Spleen (tissue), 11 donors: Measurements from ENCODE around the gene NPLOC4. TPM values are rescaled to one million over a fixed set of nuclear protein-coding genes. Genes with fewer than 3 reads are reported as not detected.

Experiments
- DNase-seq: peaks from one replicate; pipeline ENCODE4 v3.0.0-alpha.2; 2020
- H3K27ac ChIP-seq, 8 donors: fragments of 200-600 bp; sonication (generic) in 7 of 8; 1 replicate in 4 of 8; 2 replicates in 4 of 8; pipeline versions ENCODE4 v1.5.0 to v1.8.0; 2016 to 2021; ENCODE audit warnings: inconsistent platforms in 4 of 8, mild to moderate bottlenecking in 4 of 8, moderate library complexity in 1 of 8
- H3K27me3 ChIP-seq, 7 donors: fragments of 200-600 bp; sonication (generic) in 6 of 7; replicated peaks in 1 of 7; 1 replicate in 4 of 7; 2 replicates in 3 of 7; pipeline versions ENCODE4 v1.5.0 to v1.8.0; 2016 to 2021; ENCODE audit warnings: inconsistent platforms in 3 of 7, mild to moderate bottlenecking in 1 of 7
- H3K36me3 ChIP-seq, 6 donors: fragments of 200-600 bp; sonication (generic) in 5 of 6; 1 replicate in 4 of 6; 2 replicates in 2 of 6; pipeline versions ENCODE4 v1.5.0 to v1.8.0; 2016 to 2021; ENCODE audit warnings: inconsistent platforms in 2 of 6
- H3K4me1 ChIP-seq, 6 donors: fragments of 200-600 bp; sonication (generic) in 5 of 6; 1 replicate in 3 of 6; 2 replicates in 3 of 6; pipeline versions ENCODE4 v1.5.0 to v1.8.0; 2016 to 2021; ENCODE audit warnings: inconsistent platforms in 3 of 6
- H3K4me3 ChIP-seq, 8 donors: fragments of 200-600 bp; sonication (generic) in 7 of 8; 1 replicate in 4 of 8; 2 replicates in 4 of 8; pipeline versions ENCODE4 v1.5.0 to v1.8.0; 2016 to 2021; ENCODE audit warnings: inconsistent platforms in 4 of 8, mild to moderate bottlenecking in 4 of 8, moderate library complexity in 2 of 8
- H3K9me3 ChIP-seq, 8 donors: fragments of 200-600 bp; sonication (generic) in 7 of 8; 1 replicate in 4 of 8; 2 replicates in 4 of 8; pipeline versions ENCODE4 v1.5.0 to v1.8.0; 2016 to 2021; ENCODE audit warnings: inconsistent platforms in 4 of 8
- POLR2A ChIP-seq, 3 donors: fragments of 450-650 bp; IDR thresholded peaks; one replicate each; pipeline ENCODE4 v1.5.1; 2017; ENCODE audit warnings: antibody characterized with exemption in 3 of 3, mild to moderate bottlenecking in 1 of 3
- POLR2AphosphoS5 ChIP-seq, 3 donors: sonication (generic); formaldehyde crosslinking; IDR thresholded peaks; one replicate each; pipeline ENCODE4 v1.5.1; 2017; ENCODE audit warnings: antibody characterized with exemption in 3 of 3
- WGBS, 5 donors: extraction: QIAGEN DNeasy Blood & Tissue Kit in 3 of 5; methylation state at CpG; one replicate each; pipeline versions ENCODE4 v1.1.5 to v1.1.7; 2013 to 2018; 5-methylcytosine and 5-hydroxymethylcytosine counted together
- intact Hi-C: fragments of 100-400 bp; cut with DNase I; formaldehyde crosslinking; loops from one replicate; pipeline ENCODE4 v1.15.0; 2023; ENCODE audit warnings: low total_unique reads
- polyA plus RNA-seq, 3 donors: library from polyadenylated mRNA; stranded (reverse); fragments of 200-250 nt; gene quantifications; one replicate each; pipeline ENCODE4 v1.2.1, GENCODE V29; 2013
- total RNA-seq, 7 donors: library from RNA; depleted of rRNA in 3 of 7; stranded (reverse); fragments of >200 nt in 3 of 7; fragmentation: NEBNext Ultra II Directional in 4 of 7; extraction: Animal tissue kit (Norgen Biotek cat#: 25700) in 4 of 7; gene quantifications; one replicate each; pipeline versions ENCODE4 v1.1.0 to v1.2.1, GENCODE V29; 2016 to 2021
- TF ChIP-seq, protein P1 (sequence below), 11 experiments: fragments of 200-600 bp in 7 of 11; fragments of 450-650 bp in 4 of 11; sonication (generic) in 4 of 11; IDR thresholded peaks in 8 of 11; conservative IDR thresholded peaks in 3 of 11; 1 replicate in 7 of 11; 2 replicates in 4 of 11; pipeline versions ENCODE4 v1.4.0 to v1.8.0; 2016 to 2021; ENCODE audit warnings: antibody characterized with exemption in 11 of 11, inconsistent platforms in 4 of 11, mild to moderate bottlenecking in 1 of 11
- donor health status: healthy with polysubstance abuse.
- donor health status: DM: no; HTN: no; CAD: no; lungs with moderate emphysema.
- donor health status: DM: no; HTN: no; CAD: no.
- donor health status: Bipolar disorder and iron deficiency.
- donor health status: healthy.
- donor health status: DM: no; HTN: no; CAD: no.
- donor health status: DM: yes; HTN: yes; CAD: no.

The NPLOC4 gene
- total and polyA plus RNA-seq, 10 donors: 19.3 to 130 (median 81.3) TPM

DNA sequence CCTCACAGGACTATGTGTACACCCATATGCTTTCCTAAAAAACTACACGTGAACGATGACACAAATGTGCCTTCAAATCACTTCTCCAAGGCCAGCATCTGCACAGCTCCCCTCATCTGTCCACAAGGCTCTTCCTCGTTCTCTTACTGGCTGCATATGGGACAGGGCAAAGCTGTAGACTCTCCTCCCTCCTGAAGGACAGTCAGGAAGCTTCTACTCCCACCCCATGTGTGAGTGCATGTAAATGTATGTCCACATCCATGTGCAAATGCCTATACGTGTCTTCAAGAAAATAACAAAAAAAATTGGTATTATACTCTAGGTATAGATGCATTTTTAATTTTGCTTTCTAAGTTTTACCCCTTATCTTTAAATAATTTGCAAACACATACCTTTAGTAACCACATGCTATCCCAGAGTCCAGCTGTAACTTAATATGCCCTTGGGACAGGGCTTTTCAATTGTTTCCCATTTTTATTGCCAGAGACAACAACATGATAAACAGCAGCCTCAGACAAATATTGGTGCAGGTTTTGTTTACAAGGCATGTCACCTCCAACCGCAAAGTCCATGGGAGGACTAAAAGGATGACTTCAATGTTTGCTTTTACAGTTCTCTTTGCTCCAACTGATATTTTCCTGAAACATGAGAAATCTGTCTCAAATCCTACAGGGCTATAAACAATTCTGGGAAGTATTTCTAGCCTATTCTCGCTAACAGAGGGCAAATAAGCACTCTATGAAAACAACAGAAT lies 53.1 kb downstream of the NPLOC4 start:
- Histone ChIP-seq H3K4me3 (no peak overlapping the region), H3K27ac (no peak overlapping the region), H3K9me3 (no peaks in the 10 kb centered on the region), H3K36me3 (peaks cover 7 to 100% (median 75%) of the 10 kb centered on the region in 6 donors), H3K27me3 (no peaks in the 10 kb centered on the region), H3K4me1 (peaks cover 0 to 12% (median 0%) of the 10 kb centered on the region in 6 donors)
- intact Hi-C loops: no loop called here
- no peak for DNase-seq
- TF ChIP-seq POLR2A (IDR thresholded peaks at IDR 0.05): no peak
- 92 to 96% (median 95%) methylated on average over 6 of the region's 6 CpGs for WGBS, 5 donors

GRCh38 chr17:81582749-81583148 lies 54.2 kb downstream of the NPLOC4 start:
- intact Hi-C loops: no loop called here

GRCh38 chr17:81582341-81582740 lies 54.6 kb downstream of the NPLOC4 start:
- Histone ChIP-seq H3K4me1 (peaks cover 0 to 27% (median 7%) of the 10 kb centered on the region in 6 donors), H3K27ac (no peak overlapping the region), H3K36me3 (peaks cover 3 to 100% (median 66%) of the 10 kb centered on the region in 6 donors), H3K27me3 (no peaks in the 10 kb centered on the region), H3K4me3 (no peak overlapping the region), H3K9me3 (no peaks in the 10 kb centered on the region)
- intact Hi-C loops: no loop called here
- TF ChIP-seq POLR2A (IDR thresholded peaks at IDR 0.05) (no peak), POLR2AphosphoS5 (IDR thresholded peaks at IDR 0.05) (no peak)
- TF ChIP-seq, protein P1, sequence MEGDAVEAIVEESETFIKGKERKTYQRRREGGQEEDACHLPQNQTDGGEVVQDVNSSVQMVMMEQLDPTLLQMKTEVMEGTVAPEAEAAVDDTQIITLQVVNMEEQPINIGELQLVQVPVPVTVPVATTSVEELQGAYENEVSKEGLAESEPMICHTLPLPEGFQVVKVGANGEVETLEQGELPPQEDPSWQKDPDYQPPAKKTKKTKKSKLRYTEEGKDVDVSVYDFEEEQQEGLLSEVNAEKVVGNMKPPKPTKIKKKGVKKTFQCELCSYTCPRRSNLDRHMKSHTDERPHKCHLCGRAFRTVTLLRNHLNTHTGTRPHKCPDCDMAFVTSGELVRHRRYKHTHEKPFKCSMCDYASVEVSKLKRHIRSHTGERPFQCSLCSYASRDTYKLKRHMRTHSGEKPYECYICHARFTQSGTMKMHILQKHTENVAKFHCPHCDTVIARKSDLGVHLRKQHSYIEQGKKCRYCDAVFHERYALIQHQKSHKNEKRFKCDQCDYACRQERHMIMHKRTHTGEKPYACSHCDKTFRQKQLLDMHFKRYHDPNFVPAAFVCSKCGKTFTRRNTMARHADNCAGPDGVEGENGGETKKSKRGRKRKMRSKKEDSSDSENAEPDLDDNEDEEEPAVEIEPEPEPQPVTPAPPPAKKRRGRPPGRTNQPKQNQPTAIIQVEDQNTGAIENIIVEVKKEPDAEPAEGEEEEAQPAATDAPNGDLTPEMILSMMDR (IDR thresholded peaks at IDR 0.05 in 8 of 11, conservative IDR thresholded peaks at IDR 0.05 in 3 of 11): no peak
- DNase-seq: no peak
- WGBS, 5 donors: 85 to 96% (median 93%) methylated on average over 5 of the region's 5 CpGs

More at GRCh38 chr17:81582749-81583148, 54.2 kb downstream of the NPLOC4 start:
- peaks cover 0 to 22% (median 4%) of the 10 kb centered on the region in 6 donors for H3K4me1 ChIP-seq
- H3K9me3 ChIP-seq: no peaks in the 10 kb centered on the region
- 84 to 95% (median 91%) methylated on average over 12 of the region's 12 CpGs for WGBS, 5 donors
- TF ChIP-seq, protein P1 (IDR thresholded peaks at IDR 0.05 in 8 of 11, conservative IDR thresholded peaks at IDR 0.05 in 3 of 11): no peak
- TF ChIP-seq POLR2AphosphoS5 (IDR thresholded peaks at IDR 0.05): peak in 1 of 3 donors; percentile 62
- H3K4me3 ChIP-seq: no peak overlapping the region
- DNase-seq: no peak
- no peak overlapping the region for H3K27ac ChIP-seq
- H3K27me3 ChIP-seq: no peaks in the 10 kb centered on the region
- H3K36me3 ChIP-seq: peaks cover 3 to 100% (median 69%) of the 10 kb centered on the region in 6 donors

GRCh38 chr17:81581758-81582157 lies 55.2 kb downstream of the NPLOC4 start:
- H3K4me1 ChIP-seq: peaks cover 0 to 32% (median 10%) of the 10 kb centered on the region in 6 donors
- H3K4me3 ChIP-seq: no peak overlapping the region
- 92 to 97% (median 93%) methylated on average over 8 of the region's 8 CpGs for WGBS, 5 donors
- no peak overlapping the region for H3K27ac ChIP-seq
- H3K9me3 ChIP-seq: no peaks in the 10 kb centered on the region
- no peak for DNase-seq
- H3K27me3 ChIP-seq: no peaks in the 10 kb centered on the region
- TF ChIP-seq, protein P1 (IDR thresholded peaks at IDR 0.05 in 8 of 11, conservative IDR thresholded peaks at IDR 0.05 in 3 of 11): no peak
- TF ChIP-seq POLR2A (IDR thresholded peaks at IDR 0.05) (no peak), POLR2AphosphoS5 (IDR thresholded peaks at IDR 0.05) (no peak)
- intact Hi-C loops: no loop called here
- H3K36me3 ChIP-seq: peaks cover 3 to 100% (median 62%) of the 10 kb centered on the region in 6 donors
